Left lung (tissue), 10 donors: ENCODE data around the gene AIG1. TPM values are rescaled to one million over a fixed set of nuclear protein-coding genes. Genes with fewer than 3 reads are reported as not detected.

ENCODE experiments used
- ATAC-seq: fragments of 200-7000 bp; cut with Tn5 transposase; one replicate; pipeline ENCODE4 v1.9.1; 2020; ENCODE audit warnings: moderate library complexity
- DNase-seq, 4 donors: peaks; one replicate each; pipeline ENCODE4 v3.0.0-alpha.2; 2013 to 2020
- H3K27ac ChIP-seq, 2 donors: fragments of 200-600 bp; sonication (generic) in 1 of 2; one replicate each; pipeline versions ENCODE4 v1.5.0 to v1.8.0; 2020 to 2021
- H3K27me3 ChIP-seq, 2 donors: fragments of 200-600 bp; sonication (generic) in 1 of 2; one replicate each; pipeline versions ENCODE4 v1.5.0 to v1.8.0; 2020 to 2021
- H3K36me3 ChIP-seq, 2 donors: fragments of 200-600 bp; sonication (generic) in 1 of 2; one replicate each; pipeline versions ENCODE4 v1.5.0 to v1.8.0; 2020 to 2021
- H3K4me1 ChIP-seq, 2 donors: fragments of 200-600 bp; one replicate each; pipeline ENCODE4 v1.8.0; 2021
- H3K4me3 ChIP-seq, 2 donors: fragments of 200-600 bp; sonication (generic) in 1 of 2; one replicate each; pipeline versions ENCODE4 v1.5.0 to v1.8.0; 2020 to 2021; ENCODE audit warnings: mild to moderate bottlenecking in 1 of 2
- H3K9me3 ChIP-seq, 2 donors: fragments of 200-600 bp; sonication (generic) in 1 of 2; one replicate each; pipeline versions ENCODE4 v1.5.0 to v1.8.0; 2020 to 2021
- CTCF ChIP-seq, 2 donors: fragments of 200-600 bp; sonication (generic) in 1 of 2; IDR thresholded peaks; one replicate each; pipeline versions ENCODE4 v1.5.0 to v1.8.0; 2021; ENCODE audit warnings: antibody characterized with exemption in 2 of 2
- intact Hi-C, 2 donors: fragments of 100-400 bp; cut with DNase I; formaldehyde crosslinking; loops; one replicate each; pipeline versions ENCODE4 v1.11.2 to v1.14.2; 2022
- polyA plus RNA-seq, 6 donors: library from polyadenylated mRNA; unstranded; fragments of 120-200 nt; gene quantifications; one replicate each; pipeline ENCODE4 v1.2.1, GENCODE V29; 2013; ENCODE audit not compliant: insufficient read length in 6 of 6
- total RNA-seq, 2 donors: library from RNA; stranded (reverse); fragmentation: NEBNext Ultra II Directional; extraction: Animal tissue kit (Norgen Biotek cat#: 25700); gene quantifications; one replicate each; pipeline ENCODE4 v1.2.1, GENCODE V29; 2021
- donor health status: DM: no; HTN: yes; CAD: no.
- donor health status: DM: no; HTN: no; CAD: no.

The AIG1 gene
- total and polyA plus RNA-seq, 8 donors: 34.7 to 45.4 (median 36.8) TPM

GRCh38 chr6:143026696-143027449 is 33.8 kb upstream of the AIG1 start:
- intact Hi-C loops: loop anchor here in 1 of 2 donors (5.0 kb wide), 1 partner anchor 335 kb away; no protein-coding TSS in a partner anchor

GRCh38 chr6:143034689-143035334 is 25.9 kb upstream of the AIG1 start:
- no peaks in the 10 kb centered on the region for H3K9me3 ChIP-seq
- DNase-seq: peak in 2 of 4 donors; percentile 38 to 51
- H3K4me1 ChIP-seq: no peaks in the 10 kb centered on the region
- no peak for TF ChIP-seq CTCF (IDR thresholded peaks at IDR 0.05)
- peak; percentile 84 for ATAC-seq
- no peak overlapping the region for H3K27ac ChIP-seq
- no peaks in the 10 kb centered on the region for H3K36me3 ChIP-seq
- intact Hi-C loops: no loop called here
- H3K4me3 ChIP-seq: no peak overlapping the region
- H3K27me3 ChIP-seq: no peaks in the 10 kb centered on the region

More at GRCh38 chr6:143026696-143027449, 33.8 kb upstream of the AIG1 start:
- TF ChIP-seq CTCF (IDR thresholded peaks at IDR 0.05): peak; percentile 52 to 61
- H3K9me3 ChIP-seq: no peaks in the 10 kb centered on the region
- no peaks in the 10 kb centered on the region for H3K4me1 ChIP-seq
- H3K4me3 ChIP-seq: no peak overlapping the region
- H3K36me3 ChIP-seq: no peaks in the 10 kb centered on the region
- no peaks in the 10 kb centered on the region for H3K27me3 ChIP-seq
- no peak overlapping the region for H3K27ac ChIP-seq
- DNase-seq: peak in 1 of 4 donors; percentile 11
- ATAC-seq: peak; percentile 80

GRCh38 chr6:143037470-143037869 is 23.2 kb upstream of the AIG1 start:
- H3K36me3 ChIP-seq: no peaks in the 10 kb centered on the region
- H3K4me1 ChIP-seq: no peaks in the 10 kb centered on the region
- no peak for TF ChIP-seq CTCF (IDR thresholded peaks at IDR 0.05)
- no peaks in the 10 kb centered on the region for H3K27me3 ChIP-seq
- no peak overlapping the region for H3K27ac ChIP-seq
- DNase-seq: no peak
- ATAC-seq: no peak
- no peak overlapping the region for H3K4me3 ChIP-seq
- no peaks in the 10 kb centered on the region for H3K9me3 ChIP-seq
- intact Hi-C loops: no loop called here

- ATAC-seq (no peak), DNase-seq (no peak)
- H3K36me3 ChIP-seq: no peaks in the 10 kb centered on the region
- H3K4me3 ChIP-seq: no peak overlapping the region
- TF ChIP-seq CTCF (IDR thresholded peaks at IDR 0.05): no peak
- H3K4me1 ChIP-seq: no peaks in the 10 kb centered on the region
- H3K9me3 ChIP-seq: no peaks in the 10 kb centered on the region
- no peak overlapping the region for H3K27ac ChIP-seq
- intact Hi-C loops: no loop called here
- no peaks in the 10 kb centered on the region for H3K27me3 ChIP-seq
Observed at GRCh38 chr6:143038833-143039232, 21.9 kb upstream of the AIG1 start.

- intact Hi-C loops: no loop called here
- Histone ChIP-seq H3K36me3 (no peaks in the 10 kb centered on the region), H3K27ac (no peak overlapping the region), H3K4me3 (no peak overlapping the region), H3K9me3 (no peaks in the 10 kb centered on the region), H3K27me3 (no peaks in the 10 kb centered on the region), H3K4me1 (no peaks in the 10 kb centered on the region)
- DNase-seq (no peak), ATAC-seq (no peak)
- no peak for TF ChIP-seq CTCF (IDR thresholded peaks at IDR 0.05)
Observed at GRCh38 chr6:143039548-143039947, 21.1 kb upstream of the AIG1 start.
